ENCODE results near the gene COL15A1.

The COL15A1 gene

DNA sequence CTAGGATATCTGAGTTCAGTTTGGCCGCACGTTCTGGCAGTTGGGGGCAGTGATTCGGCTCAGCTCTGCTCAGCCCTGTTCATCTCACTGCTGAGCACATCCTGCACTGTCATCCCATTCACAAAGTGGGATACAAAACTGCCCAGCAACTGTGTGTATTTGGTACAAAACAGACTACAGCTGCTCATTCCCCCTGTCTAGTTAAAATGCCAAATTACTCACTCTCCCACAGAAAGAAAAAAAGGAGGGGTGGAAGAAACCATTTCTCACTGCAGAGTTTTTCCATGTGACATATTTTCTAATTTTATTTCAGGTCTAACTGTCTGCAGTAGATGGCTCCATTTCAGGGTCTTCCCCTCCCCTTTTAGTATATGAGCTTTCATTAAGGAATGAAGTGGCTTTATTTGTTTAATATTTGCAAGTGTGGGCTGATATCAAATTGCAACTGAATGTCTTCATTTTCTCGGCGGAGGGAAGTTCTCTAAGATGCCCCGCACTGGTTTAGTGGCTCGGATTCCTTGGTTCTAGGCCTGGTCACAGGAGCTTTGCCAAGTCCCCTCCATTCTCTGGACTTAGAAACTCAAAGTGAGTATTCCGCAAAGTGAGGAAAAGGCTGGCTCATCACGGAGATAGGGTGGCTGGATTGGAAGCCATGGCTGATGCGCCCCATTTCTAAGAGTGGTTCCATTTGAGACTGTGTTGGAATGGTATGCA, 14.7 kb downstream of the COL15A1 start:
- Histone ChIP-seq H3F3A (ENCODE audit: low read depth) (no peaks in the 10 kb centered on the region), H3K9me3 (ENCODE audit: insufficient read depth, low read depth, low read length) (no peaks in the 10 kb centered on the region), H2AFZ (ENCODE audit: low read length) (no peak overlapping the region), H3K27me3 (ENCODE audit: insufficient read depth, low read length, poor library complexity, severe bottlenecking) (no peaks in the 10 kb centered on the region), H4K20me1 (ENCODE audit: insufficient read depth, low read length, poor library complexity, severe bottlenecking) (no peaks in the 10 kb centered on the region), H3K36me3 (ENCODE audit: insufficient read depth, low read length) (no peaks in the 10 kb centered on the region), H3K9ac (ENCODE audit: low read depth, low read length, poor library complexity, severe bottlenecking) (no peak overlapping the region), H3K9me2 (replicated peaks; ENCODE audit: low read depth, low read length) (no peaks in the 10 kb centered on the region), H3K79me2 (ENCODE audit: insufficient read depth, low read length) (no peaks in the 10 kb centered on the region), H3K4me3 (ENCODE audit: low read length, poor library complexity, severe bottlenecking) (no peak overlapping the region), H3K4me2 (ENCODE audit: low read depth, low read length, poor library complexity, severe bottlenecking) (no peak overlapping the region), H3K4me1 (ENCODE audit: insufficient read depth, low read length, poor library complexity, severe bottlenecking) (no peaks in the 10 kb centered on the region)
- TF ChIP-seq, protein P1, sequence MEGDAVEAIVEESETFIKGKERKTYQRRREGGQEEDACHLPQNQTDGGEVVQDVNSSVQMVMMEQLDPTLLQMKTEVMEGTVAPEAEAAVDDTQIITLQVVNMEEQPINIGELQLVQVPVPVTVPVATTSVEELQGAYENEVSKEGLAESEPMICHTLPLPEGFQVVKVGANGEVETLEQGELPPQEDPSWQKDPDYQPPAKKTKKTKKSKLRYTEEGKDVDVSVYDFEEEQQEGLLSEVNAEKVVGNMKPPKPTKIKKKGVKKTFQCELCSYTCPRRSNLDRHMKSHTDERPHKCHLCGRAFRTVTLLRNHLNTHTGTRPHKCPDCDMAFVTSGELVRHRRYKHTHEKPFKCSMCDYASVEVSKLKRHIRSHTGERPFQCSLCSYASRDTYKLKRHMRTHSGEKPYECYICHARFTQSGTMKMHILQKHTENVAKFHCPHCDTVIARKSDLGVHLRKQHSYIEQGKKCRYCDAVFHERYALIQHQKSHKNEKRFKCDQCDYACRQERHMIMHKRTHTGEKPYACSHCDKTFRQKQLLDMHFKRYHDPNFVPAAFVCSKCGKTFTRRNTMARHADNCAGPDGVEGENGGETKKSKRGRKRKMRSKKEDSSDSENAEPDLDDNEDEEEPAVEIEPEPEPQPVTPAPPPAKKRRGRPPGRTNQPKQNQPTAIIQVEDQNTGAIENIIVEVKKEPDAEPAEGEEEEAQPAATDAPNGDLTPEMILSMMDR (conservative IDR thresholded peaks at IDR 0.05; ENCODE audit: low read length): no peak
- no peak for TF ChIP-seq EZH2phosphoT487 (IDR thresholded peaks at IDR 0.05; ENCODE audit: borderline replicate concordance)

- Histone ChIP-seq H3K4me1 (ENCODE audit: insufficient read depth, low read length, poor library complexity, severe bottlenecking) (no peaks in the 10 kb centered on the region), H3F3A (ENCODE audit: low read depth) (no peaks in the 10 kb centered on the region), H3K36me3 (ENCODE audit: insufficient read depth, low read length) (no peaks in the 10 kb centered on the region), H3K9ac (ENCODE audit: low read depth, low read length, poor library complexity, severe bottlenecking) (no peak overlapping the region), H2AFZ (ENCODE audit: low read length) (no peak overlapping the region), H3K4me2 (ENCODE audit: low read depth, low read length, poor library complexity, severe bottlenecking) (no peak overlapping the region), H3K9me3 (ENCODE audit: insufficient read depth, low read depth, low read length) (no peaks in the 10 kb centered on the region), H3K9me2 (replicated peaks; ENCODE audit: low read depth, low read length) (no peaks in the 10 kb centered on the region), H3K79me2 (ENCODE audit: insufficient read depth, low read length) (no peaks in the 10 kb centered on the region), H3K4me3 (ENCODE audit: low read length, poor library complexity, severe bottlenecking) (no peak overlapping the region), H4K20me1 (ENCODE audit: insufficient read depth, low read length, poor library complexity, severe bottlenecking) (no peaks in the 10 kb centered on the region), H3K27me3 (ENCODE audit: insufficient read depth, low read length, poor library complexity, severe bottlenecking) (no peaks in the 10 kb centered on the region)
- TF ChIP-seq EZH2phosphoT487 (IDR thresholded peaks at IDR 0.05; ENCODE audit: borderline replicate concordance): no peak
- TF ChIP-seq, protein P1 (conservative IDR thresholded peaks at IDR 0.05; ENCODE audit: low read length): no peak
Observed at GRCh38 chr9:98960409-98960808, 16.7 kb downstream of the COL15A1 start.

- no peak overlapping the region for H2AFZ ChIP-seq (ENCODE audit: low read length)
- no peaks in the 10 kb centered on the region for H3K27me3 ChIP-seq (ENCODE audit: insufficient read depth, low read length, poor library complexity, severe bottlenecking)
- no peak overlapping the region for H3K9ac ChIP-seq (ENCODE audit: low read depth, low read length, poor library complexity, severe bottlenecking)
- no peaks in the 10 kb centered on the region for H3K9me2 ChIP-seq (replicated peaks; ENCODE audit: low read depth, low read length)
- no peaks in the 10 kb centered on the region for H4K20me1 ChIP-seq (ENCODE audit: insufficient read depth, low read length, poor library complexity, severe bottlenecking)
- no peak overlapping the region for H3K4me3 ChIP-seq (ENCODE audit: low read length, poor library complexity, severe bottlenecking)
- no peaks in the 10 kb centered on the region for H3K4me1 ChIP-seq (ENCODE audit: insufficient read depth, low read length, poor library complexity, severe bottlenecking)
- no peaks in the 10 kb centered on the region for H3K79me2 ChIP-seq (ENCODE audit: insufficient read depth, low read length)
- H3F3A ChIP-seq (ENCODE audit: low read depth): no peaks in the 10 kb centered on the region
- H3K4me2 ChIP-seq (ENCODE audit: low read depth, low read length, poor library complexity, severe bottlenecking): no peak overlapping the region
- TF ChIP-seq, protein P1 (conservative IDR thresholded peaks at IDR 0.05; ENCODE audit: low read length): no peak
- no peak for TF ChIP-seq EZH2phosphoT487 (IDR thresholded peaks at IDR 0.05; ENCODE audit: borderline replicate concordance)
- H3K36me3 ChIP-seq (ENCODE audit: insufficient read depth, low read length): no peaks in the 10 kb centered on the region
- H3K9me3 ChIP-seq (ENCODE audit: insufficient read depth, low read depth, low read length): no peaks in the 10 kb centered on the region
Observed at GRCh38 chr9:98961513-98962180, 17.9 kb downstream of the COL15A1 start.
